Endothelial cell (in vitro differentiated cells): Measurements from ENCODE around the gene CCL4. TPM values are rescaled to one million over a fixed set of nuclear protein-coding genes. Genes with fewer than 3 reads are reported as not detected.

Experiments
- DNase-seq: peaks from one replicate; pipeline ENCODE4 v3.0.0; 2021; ENCODE audit warnings: low spot score
- H3K27ac Mint-ChIP-seq: one replicate; pipeline ENCODE4 v1.8.0; 2021; ENCODE audit warnings: mixed read lengths, inconsistent platforms; ENCODE audit not compliant: unreplicated experiment
- H3K27me3 Mint-ChIP-seq: one replicate; pipeline ENCODE4 v1.8.0; 2021; ENCODE audit warnings: mild to moderate bottlenecking, moderate library complexity, mixed read lengths, inconsistent platforms; ENCODE audit not compliant: unreplicated experiment
- H3K36me3 Mint-ChIP-seq: one replicate; pipeline ENCODE4 v1.8.0; 2021; ENCODE audit warnings: mild to moderate bottlenecking, low read depth, mixed read lengths, inconsistent platforms; ENCODE audit not compliant: unreplicated experiment
- H3K4me1 Mint-ChIP-seq: one replicate; pipeline ENCODE4 v1.8.0; 2021; ENCODE audit warnings: mild to moderate bottlenecking, mixed read lengths, inconsistent platforms; ENCODE audit not compliant: unreplicated experiment
- H3K4me3 Mint-ChIP-seq: one replicate; pipeline ENCODE4 v1.8.0; 2021; ENCODE audit warnings: mild to moderate bottlenecking, mixed read lengths, inconsistent platforms; ENCODE audit not compliant: unreplicated experiment
- H3K9me3 Mint-ChIP-seq: one replicate; pipeline ENCODE4 v1.8.0; 2021; ENCODE audit warnings: mixed read lengths, inconsistent platforms; ENCODE audit not compliant: unreplicated experiment
- CTCF ChIP-seq: fragments of 200-600 bp; sonication (generic); IDR thresholded peaks from one replicate; pipeline ENCODE4 v1.5.0; 2021; ENCODE audit warnings: antibody characterized with exemption; ENCODE audit not compliant: unreplicated experiment
- total RNA-seq: library from RNA; stranded (reverse); fragmentation: NEBNext Ultra II Directional; extraction: Animal tissue kit (Norgen Biotek cat#: 25700); gene quantifications from one replicate; pipeline ENCODE4 v1.2.1, GENCODE V29; 2021; ENCODE audit not compliant: unreplicated experiment

Gene CCL4
- total RNA-seq, 1 donor from 2014 or later = not detected

- Mint-ChIP-seq H3K9me3 (peaks cover 10% of the 10 kb centered on the region), H3K4me3 (no peak overlapping the region), H3K4me1 (no peaks in the 10 kb centered on the region), H3K36me3 (peaks cover 4% of the 10 kb centered on the region), H3K27me3 (no peaks in the 10 kb centered on the region), H3K27ac (no peak overlapping the region)
- no peak for TF ChIP-seq CTCF
- no peak for DNase-seq
These were observed 26.0 kb downstream of the CCL4 start for GRCh38 chr17:36129616-36130015.

GRCh38 chr17:36130346-36130745, 26.7 kb downstream of the CCL4 start:
- TF ChIP-seq CTCF = no peak
- Mint-ChIP-seq H3K4me3 (no peak overlapping the region), H3K9me3 (peaks cover 10% of the 10 kb centered on the region), H3K36me3 (peaks cover 4% of the 10 kb centered on the region), H3K4me1 (no peaks in the 10 kb centered on the region), H3K27me3 (no peaks in the 10 kb centered on the region), H3K27ac (no peak overlapping the region)
- DNase-seq = no peak

GRCh38 chr17:36131421-36131820, 27.8 kb downstream of the CCL4 start:
- H3K36me3 Mint-ChIP-seq = no peaks in the 10 kb centered on the region
- TF ChIP-seq CTCF = no peak
- no peak for DNase-seq
- no peak overlapping the region for H3K27ac Mint-ChIP-seq
- H3K4me3 Mint-ChIP-seq = no peak overlapping the region
- no peaks in the 10 kb centered on the region for H3K27me3 Mint-ChIP-seq
- no peaks in the 10 kb centered on the region for H3K4me1 Mint-ChIP-seq
- no peaks in the 10 kb centered on the region for H3K9me3 Mint-ChIP-seq

GRCh38 chr17:36131931-36132330, 28.3 kb downstream of the CCL4 start:
- Mint-ChIP-seq H3K9me3 (no peaks in the 10 kb centered on the region), H3K4me3 (no peak overlapping the region), H3K4me1 (no peaks in the 10 kb centered on the region), H3K27me3 (no peaks in the 10 kb centered on the region), H3K27ac (no peak overlapping the region), H3K36me3 (no peaks in the 10 kb centered on the region)
- no peak for TF ChIP-seq CTCF
- no peak for DNase-seq

- TF ChIP-seq CTCF = no peak
- no peaks in the 10 kb centered on the region for H3K36me3 Mint-ChIP-seq
- no peaks in the 10 kb centered on the region for H3K9me3 Mint-ChIP-seq
- DNase-seq = no peak
- H3K4me3 Mint-ChIP-seq = no peak overlapping the region
- no peaks in the 10 kb centered on the region for H3K27me3 Mint-ChIP-seq
- no peaks in the 10 kb centered on the region for H3K4me1 Mint-ChIP-seq
- no peak overlapping the region for H3K27ac Mint-ChIP-seq
These were observed 28.8 kb downstream of the CCL4 start for GRCh38 chr17:36132421-36132831.
